Lower leg skin (tissue), 4 donors: ENCODE results near the gene FHAD1. TPM values are rescaled to one million over a fixed set of nuclear protein-coding genes. Genes with fewer than 3 reads are reported as not detected.

Experiments
- DNase-seq, 2 donors: peaks; one replicate each; pipeline ENCODE4 v3.0.0-alpha.2; 2019; ENCODE audit warnings: low spot score in 2 of 2
- H3K4me3 ChIP-seq: fragments of 200-600 bp; sonication (generic); 2 replicates; pipeline ENCODE4 v1.5.1; 2017; ENCODE audit warnings: mild to moderate bottlenecking, low read depth; ENCODE audit not compliant: poor library complexity, severe bottlenecking
- POLR2A ChIP-seq, 2 donors: fragments of 450-650 bp; IDR thresholded peaks; one replicate each; pipeline ENCODE4 v1.6.1; 2016 to 2017; ENCODE audit warnings: antibody characterized with exemption in 2 of 2, mild to moderate bottlenecking in 1 of 2, moderate library complexity in 1 of 2
- WGBS, 2 donors: methylation state at CpG; one replicate each; pipeline ENCODE4 v1.1.5; 2018; 5-methylcytosine and 5-hydroxymethylcytosine counted together
- intact Hi-C: fragments of 100-400 bp; cut with DNase I; formaldehyde crosslinking; loops from one replicate; pipeline ENCODE4 v1.15.0; 2023; ENCODE audit warnings: low total_unique reads
- total RNA-seq, 4 donors: library from RNA; depleted of rRNA; stranded (reverse); fragments of >200 nt; gene quantifications; one replicate each; pipeline ENCODE4 v1.1.0, GENCODE V29; 2016
- TF ChIP-seq, protein P1 (sequence below), 3 donors: fragments of 450-650 bp; IDR thresholded peaks; one replicate each; pipeline ENCODE4 v1.5.1; 2016; ENCODE audit warnings: antibody characterized with exemption in 3 of 3, mild to moderate bottlenecking in 3 of 3, moderate library complexity in 2 of 3

The FHAD1 gene
- total RNA-seq, 4 donors from 2014 or later = 0.52 to 2.0 TPM; not detected in 2

DNA sequence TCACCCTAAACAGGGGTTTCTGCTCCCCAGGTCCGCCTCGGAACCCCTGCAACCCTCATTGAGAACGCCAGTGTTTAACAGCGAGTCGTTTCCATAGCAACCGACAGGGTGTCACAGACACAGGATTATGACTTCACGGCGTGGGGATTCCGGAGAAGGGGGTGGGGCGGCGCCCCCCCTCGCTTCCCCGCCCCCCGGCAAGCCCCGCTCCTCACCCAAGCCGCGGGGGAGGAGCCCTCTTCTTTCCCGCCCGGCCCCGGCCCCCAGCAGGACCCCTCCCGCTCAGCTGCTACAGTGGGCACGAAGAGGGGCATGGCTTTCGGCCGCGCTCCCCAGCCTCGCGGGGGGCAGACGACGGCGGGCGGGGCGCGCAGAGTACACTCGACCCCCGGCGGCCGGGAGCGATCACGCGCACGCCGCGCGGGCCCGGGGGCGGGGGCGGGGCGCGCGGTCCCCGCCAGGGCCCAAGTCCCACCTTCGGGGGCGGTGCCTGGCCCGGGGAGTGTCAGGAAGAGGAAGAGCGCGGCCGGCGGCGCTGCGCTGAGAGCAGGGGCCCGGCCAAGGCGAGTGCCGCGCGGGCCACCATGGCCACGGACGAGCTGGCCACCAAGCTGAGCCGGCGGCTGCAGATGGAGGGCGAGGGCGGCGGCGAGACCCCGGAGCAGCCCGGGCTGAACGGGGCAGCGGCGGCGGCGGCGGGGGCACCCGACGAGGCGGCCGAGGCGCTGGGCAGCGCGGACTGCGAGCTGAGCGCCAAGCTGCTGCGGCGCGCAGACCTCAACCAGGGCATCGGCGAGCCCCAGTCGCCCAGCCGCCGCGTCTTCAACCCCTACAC, 162.6 kb downstream of the FHAD1 start, which contains the start of gene EFHD2:
Gene EFHD2, plus strand, starts transcription at position 501 of the 835 bp plus-strand sequence. Its CDS starts 84 bp downstream, at position 585.
- no peak for TF ChIP-seq POLR2A (IDR thresholded peaks at IDR 0.05)
- TF ChIP-seq, protein P1, sequence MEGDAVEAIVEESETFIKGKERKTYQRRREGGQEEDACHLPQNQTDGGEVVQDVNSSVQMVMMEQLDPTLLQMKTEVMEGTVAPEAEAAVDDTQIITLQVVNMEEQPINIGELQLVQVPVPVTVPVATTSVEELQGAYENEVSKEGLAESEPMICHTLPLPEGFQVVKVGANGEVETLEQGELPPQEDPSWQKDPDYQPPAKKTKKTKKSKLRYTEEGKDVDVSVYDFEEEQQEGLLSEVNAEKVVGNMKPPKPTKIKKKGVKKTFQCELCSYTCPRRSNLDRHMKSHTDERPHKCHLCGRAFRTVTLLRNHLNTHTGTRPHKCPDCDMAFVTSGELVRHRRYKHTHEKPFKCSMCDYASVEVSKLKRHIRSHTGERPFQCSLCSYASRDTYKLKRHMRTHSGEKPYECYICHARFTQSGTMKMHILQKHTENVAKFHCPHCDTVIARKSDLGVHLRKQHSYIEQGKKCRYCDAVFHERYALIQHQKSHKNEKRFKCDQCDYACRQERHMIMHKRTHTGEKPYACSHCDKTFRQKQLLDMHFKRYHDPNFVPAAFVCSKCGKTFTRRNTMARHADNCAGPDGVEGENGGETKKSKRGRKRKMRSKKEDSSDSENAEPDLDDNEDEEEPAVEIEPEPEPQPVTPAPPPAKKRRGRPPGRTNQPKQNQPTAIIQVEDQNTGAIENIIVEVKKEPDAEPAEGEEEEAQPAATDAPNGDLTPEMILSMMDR (IDR thresholded peaks at IDR 0.05) = no peak
- 1 to 3% methylated on average over 10 to 51 of the region's 99 CpGs for WGBS, 2 donors
- DNase-seq = peak; percentile 66 to 96
- intact Hi-C loops = no loop called here
- H3K4me3 ChIP-seq = peak within 1 kb of the TSS; percentile 73

DNA sequence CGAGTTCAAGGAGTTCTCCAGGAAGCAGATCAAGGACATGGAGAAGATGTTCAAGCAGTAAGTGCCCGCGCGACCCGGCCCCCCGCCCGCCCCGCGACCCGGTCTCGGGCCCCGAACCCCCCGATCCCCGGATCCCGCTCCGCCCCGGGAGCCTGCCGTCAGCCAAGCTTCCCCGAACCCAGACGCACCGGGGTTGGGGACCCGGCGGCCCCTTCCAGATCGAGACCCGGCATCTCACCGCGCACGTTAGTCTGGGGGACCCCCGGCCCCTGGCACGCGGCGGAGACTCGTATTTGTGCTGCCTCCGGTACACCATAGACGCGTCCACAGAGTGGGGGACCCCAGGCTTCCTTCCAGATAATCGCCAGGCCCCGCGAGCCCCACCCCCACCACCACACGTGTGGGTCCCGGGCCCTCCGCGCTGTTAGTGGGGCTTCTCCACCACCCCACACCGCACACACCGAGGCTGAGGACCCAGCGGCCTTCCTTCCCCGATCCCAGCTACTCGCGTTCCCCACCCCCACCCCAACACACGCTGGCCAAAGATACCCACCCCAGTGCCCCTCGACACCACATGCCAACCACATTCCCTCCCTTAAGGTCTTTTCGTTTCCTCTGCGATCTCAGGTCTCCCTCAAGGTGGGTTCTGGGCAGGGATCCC, 163.3 kb downstream of the FHAD1 start:
- WGBS, 2 donors = 2% methylated on average over 23 to 43 of the region's 53 CpGs
- intact Hi-C loops = no loop called here
- TF ChIP-seq, protein P1 (IDR thresholded peaks at IDR 0.05) = no peak
- no peak for TF ChIP-seq POLR2A (IDR thresholded peaks at IDR 0.05)
- DNase-seq = no peak
- peak overlapping the region; percentile 73 for H3K4me3 ChIP-seq

DNA sequence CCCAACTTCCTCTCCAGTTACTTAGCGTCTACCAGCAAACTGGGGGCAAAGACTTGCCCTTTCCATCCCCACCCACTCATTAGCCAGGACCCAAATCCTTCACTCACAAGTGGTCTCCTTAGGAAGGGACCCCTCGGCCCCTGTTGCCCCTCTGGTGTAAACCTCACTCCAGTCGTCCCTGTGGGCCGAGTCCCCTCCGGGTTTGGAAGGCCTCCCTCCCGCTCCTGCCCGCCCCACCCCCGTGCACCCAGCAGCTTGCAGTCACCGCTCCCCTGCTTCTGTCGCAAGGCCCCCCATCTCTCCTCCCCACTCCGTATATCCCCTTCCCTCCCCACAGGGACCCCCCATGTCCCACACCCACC, 163.8 kb downstream of the FHAD1 start:
- no peak for DNase-seq
- no peak for TF ChIP-seq POLR2A (IDR thresholded peaks at IDR 0.05)
- TF ChIP-seq, protein P1 (IDR thresholded peaks at IDR 0.05) = no peak
- intact Hi-C loops = no loop called here
- H3K4me3 ChIP-seq = peak overlapping the region; percentile 73
- WGBS, 2 donors = 22 to 29% methylated on average over 11 of the region's 11 CpGs

DNA sequence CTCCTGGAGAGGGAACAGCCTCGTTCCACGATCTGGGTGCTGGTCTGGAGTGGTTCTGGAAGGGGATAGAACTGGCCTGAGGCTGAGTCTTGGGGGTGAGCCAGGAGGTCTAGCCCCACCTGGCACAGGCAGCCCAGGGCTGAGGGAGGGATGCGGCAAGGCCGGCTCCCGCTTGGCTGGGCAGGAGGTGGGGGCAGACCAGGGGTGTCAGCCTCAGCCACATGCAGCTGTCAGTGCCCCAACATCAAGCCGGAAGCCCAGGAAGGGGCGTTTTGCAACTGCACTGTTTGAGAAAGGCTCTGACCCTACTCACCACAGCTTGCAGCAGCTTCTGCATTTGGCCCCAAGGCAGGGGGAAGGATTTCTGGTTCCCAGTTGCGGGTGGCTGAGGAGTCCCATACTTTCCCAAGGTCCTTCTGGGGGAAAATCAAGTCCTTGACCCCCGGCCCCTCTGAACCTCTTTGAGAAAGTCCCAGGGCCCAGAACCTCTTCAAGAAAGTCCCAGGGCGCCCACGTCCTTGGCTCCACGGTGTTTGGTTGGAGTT, 164.6 kb downstream of the FHAD1 start:
- DNase-seq = peak; percentile 55 to 92
- intact Hi-C loops = no loop called here
- 47 to 54% methylated on average over 12 of the region's 12 CpGs for WGBS, 2 donors
- TF ChIP-seq, protein P1 (IDR thresholded peaks at IDR 0.05) = no peak
- TF ChIP-seq POLR2A (IDR thresholded peaks at IDR 0.05) = no peak
- peak overlapping the region; percentile 11 for H3K4me3 ChIP-seq

DNA sequence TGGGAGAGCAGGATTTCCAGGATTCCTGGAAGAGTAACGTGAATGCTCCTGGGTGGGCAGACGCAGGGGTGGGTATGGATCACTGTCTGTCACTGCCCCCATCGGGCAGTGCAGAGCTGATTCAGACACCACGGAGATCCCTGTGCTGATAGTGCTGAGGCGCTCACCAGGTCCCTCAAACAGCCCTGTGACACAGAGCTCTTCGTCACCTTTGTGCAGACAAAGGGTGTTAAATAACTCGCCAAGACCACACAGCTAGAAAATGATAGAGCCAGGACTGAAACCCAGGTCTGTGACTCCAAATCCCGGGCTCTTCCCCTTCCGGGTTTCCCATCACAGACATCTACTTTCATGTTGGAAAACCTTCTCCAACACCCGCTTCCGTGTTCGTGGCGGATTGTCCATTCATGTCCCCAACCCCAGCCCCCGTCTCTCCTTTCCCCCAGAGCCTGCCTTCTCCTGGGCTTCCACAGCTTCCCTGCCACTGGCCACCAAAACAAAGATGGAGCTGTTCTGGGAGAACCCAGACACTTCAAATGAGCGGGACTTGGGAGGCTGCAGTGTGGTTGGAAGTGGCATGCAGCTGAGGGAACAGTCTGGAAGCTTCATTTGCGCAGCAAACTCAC, 165.3 kb downstream of the FHAD1 start:
- DNase-seq = no peak
- intact Hi-C loops = no loop called here
- H3K4me3 ChIP-seq = no peak overlapping the region
- 79 to 84% methylated on average over 16 of the region's 16 CpGs for WGBS, 2 donors
- TF ChIP-seq, protein P1 (IDR thresholded peaks at IDR 0.05) = no peak
- no peak for TF ChIP-seq POLR2A (IDR thresholded peaks at IDR 0.05)
